Measurements from ENCODE around the gene PLA2G15.

Gene PLA2G15

GRCh38 chr16:68299571-68300453 lies 54.6 kb downstream of the PLA2G15 start:
- DNase-seq: no peak

GRCh38 chr16:68300734-68301459 lies 55.7 kb downstream of the PLA2G15 start:
- DNase-seq: no peak

GRCh38 chr16:68306633-68307032 lies 61.5 kb downstream of the PLA2G15 start:
- no peak for DNase-seq

GRCh38 chr16:68309799-68310198 lies 64.6 kb downstream of the PLA2G15 start:
- DNase-seq: no peak

- DNase-seq: no peak
Measured at GRCh38 chr16:68310437-68310773, 65.2 kb downstream of the PLA2G15 start.

Measured in activated T-cell treated with anti-CD3 and anti-CD28 coated beads for 4 hours (primary cell).